Uterus (tissue), 2 donors: ENCODE data around the gene AUTS2.

Experiments used
- POLR2A ChIP-seq, 2 donors: fragments of 450-650 bp; IDR thresholded peaks; one replicate each; pipeline ENCODE4 v1.6.1; 2016; ENCODE audit warnings: antibody characterized with exemption in 2 of 2, mild to moderate bottlenecking in 1 of 2, moderate library complexity in 1 of 2
- TF ChIP-seq, protein P1 (sequence below), 4 experiments: fragments of 200-600 bp in 2 of 4; fragments of 450-650 bp in 2 of 4; sonication (generic) in 2 of 4; IDR thresholded peaks; one replicate each; pipeline ENCODE4 v1.5.1; 2016 to 2019; ENCODE audit warnings: antibody characterized with exemption in 4 of 4, mild to moderate bottlenecking in 2 of 4, moderate library complexity in 1 of 4

GRCh38 chr7:70616821-70617220 is 1018.5 kb downstream of the AUTS2 start:
- TF ChIP-seq, protein P1, sequence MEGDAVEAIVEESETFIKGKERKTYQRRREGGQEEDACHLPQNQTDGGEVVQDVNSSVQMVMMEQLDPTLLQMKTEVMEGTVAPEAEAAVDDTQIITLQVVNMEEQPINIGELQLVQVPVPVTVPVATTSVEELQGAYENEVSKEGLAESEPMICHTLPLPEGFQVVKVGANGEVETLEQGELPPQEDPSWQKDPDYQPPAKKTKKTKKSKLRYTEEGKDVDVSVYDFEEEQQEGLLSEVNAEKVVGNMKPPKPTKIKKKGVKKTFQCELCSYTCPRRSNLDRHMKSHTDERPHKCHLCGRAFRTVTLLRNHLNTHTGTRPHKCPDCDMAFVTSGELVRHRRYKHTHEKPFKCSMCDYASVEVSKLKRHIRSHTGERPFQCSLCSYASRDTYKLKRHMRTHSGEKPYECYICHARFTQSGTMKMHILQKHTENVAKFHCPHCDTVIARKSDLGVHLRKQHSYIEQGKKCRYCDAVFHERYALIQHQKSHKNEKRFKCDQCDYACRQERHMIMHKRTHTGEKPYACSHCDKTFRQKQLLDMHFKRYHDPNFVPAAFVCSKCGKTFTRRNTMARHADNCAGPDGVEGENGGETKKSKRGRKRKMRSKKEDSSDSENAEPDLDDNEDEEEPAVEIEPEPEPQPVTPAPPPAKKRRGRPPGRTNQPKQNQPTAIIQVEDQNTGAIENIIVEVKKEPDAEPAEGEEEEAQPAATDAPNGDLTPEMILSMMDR (IDR thresholded peaks at IDR 0.05): no peak
- TF ChIP-seq POLR2A (IDR thresholded peaks at IDR 0.05): no peak
